ENCODE data around the gene CR1L. TPM values are rescaled to one million over a fixed set of nuclear protein-coding genes. Genes with fewer than 3 reads are reported as not detected.

Gene CR1L
- total and polyA plus RNA-seq, 2 experiments from 2014 or later, result not detected

DNA sequence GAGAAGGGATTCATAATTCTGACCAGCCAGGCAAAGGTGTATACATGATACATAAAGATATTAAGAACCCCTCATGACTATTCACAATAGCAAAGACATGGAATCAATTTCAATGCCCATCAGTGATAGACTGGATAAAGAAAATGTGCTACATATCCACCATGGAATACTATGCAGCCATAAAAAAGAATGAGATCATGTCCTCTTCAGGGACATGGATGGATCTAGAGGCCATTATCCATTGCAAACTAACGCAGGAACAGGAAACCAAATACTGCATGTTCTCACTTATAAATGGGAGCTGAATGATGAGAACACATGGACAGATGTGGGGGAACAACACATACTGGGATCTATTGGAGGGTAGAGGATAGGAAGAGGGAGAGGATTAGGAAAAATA lies 21.4 kb downstream of the CR1L start:
- WGBS (ENCODE audit: low lambda C conversion rate, missing lambda C conversion rate), result 81% methylated on average over 1 of the region's 1 CpG
- Histone ChIP-seq H4K20me1 (ENCODE audit: insufficient read depth, poor library complexity, severe bottlenecking) (no peaks in the 10 kb centered on the region), H3K4me1 (ENCODE audit: insufficient read depth) (no peaks in the 10 kb centered on the region), H3K36me3 (replicated peaks; ENCODE audit: insufficient read depth, low read depth) (no peaks in the 10 kb centered on the region), H3K9me2 (replicated peaks; ENCODE audit: insufficient read depth) (no peaks in the 10 kb centered on the region), H3K4me2 (no peak overlapping the region), H3K27ac (no peak overlapping the region), H3K4me3 (no peak overlapping the region), H2AFZ (no peak overlapping the region), H3K79me2 (no peaks in the 10 kb centered on the region), H3K27me3 (peaks cover 5% of the 10 kb centered on the region), H3K9me3 (ENCODE audit: low read depth) (no peaks in the 10 kb centered on the region)
- DNase-seq (ENCODE audit: low spot score), result no peak
- TF ChIP-seq CTCF (IDR thresholded peaks at IDR 0.05; ENCODE audit: poor library complexity) (no peak), EZH2phosphoT487 (IDR thresholded peaks at IDR 0.05; ENCODE audit: low read depth, severe bottlenecking, unreplicated experiment) (no peak), EZH2 (IDR thresholded peaks at IDR 0.05; ENCODE audit: borderline replicate concordance) (no peak)

DNA sequence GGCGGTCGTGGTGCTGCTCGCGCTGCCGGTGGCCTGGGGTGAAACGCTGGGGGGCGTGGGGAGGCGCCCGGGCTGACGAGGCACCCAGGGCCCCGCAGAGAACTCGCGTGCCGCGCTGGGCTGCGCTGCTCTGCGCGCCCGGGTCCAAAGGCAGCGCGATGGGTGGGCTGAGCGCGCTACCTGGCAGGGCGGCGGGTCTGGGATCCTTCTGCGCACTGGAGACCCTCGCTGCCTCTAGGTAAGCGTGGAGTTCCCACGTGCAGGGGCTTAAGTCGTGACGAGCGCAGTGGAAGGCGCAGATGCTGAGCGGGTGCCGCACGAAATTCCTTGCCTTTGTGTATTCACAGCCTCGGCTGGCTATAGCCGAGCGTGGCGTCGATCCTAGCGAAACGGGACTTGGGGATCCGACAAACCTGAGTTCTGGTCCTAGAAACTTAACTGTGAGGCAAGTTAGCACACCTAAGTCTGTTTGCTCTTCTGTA lies 24.6 kb downstream of the CR1L start:
- TF ChIP-seq EZH2 (IDR thresholded peaks at IDR 0.05; ENCODE audit: borderline replicate concordance) (no peak), CTCF (IDR thresholded peaks at IDR 0.05; ENCODE audit: poor library complexity) (no peak), EZH2phosphoT487 (IDR thresholded peaks at IDR 0.05; ENCODE audit: low read depth, severe bottlenecking, unreplicated experiment) (no peak)
- no peaks in the 10 kb centered on the region for H3K9me3 ChIP-seq (ENCODE audit: low read depth)
- H3K36me3 ChIP-seq (replicated peaks; ENCODE audit: insufficient read depth, low read depth), result no peaks in the 10 kb centered on the region
- peaks cover 5% of the 10 kb centered on the region for H3K27me3 ChIP-seq
- no peaks in the 10 kb centered on the region for H4K20me1 ChIP-seq (ENCODE audit: insufficient read depth, poor library complexity, severe bottlenecking)
- H3K79me2 ChIP-seq, result no peaks in the 10 kb centered on the region
- H3K4me2 ChIP-seq, result no peak overlapping the region
- no peak overlapping the region for H3K4me3 ChIP-seq
- H3K9me2 ChIP-seq (replicated peaks; ENCODE audit: insufficient read depth), result no peaks in the 10 kb centered on the region
- 94% methylated on average over 39 of the region's 44 CpGs for WGBS (ENCODE audit: low lambda C conversion rate, missing lambda C conversion rate)
- no peak overlapping the region for H2AFZ ChIP-seq
- no peak overlapping the region for H3K27ac ChIP-seq
- no peak for DNase-seq (ENCODE audit: low spot score)
- H3K4me1 ChIP-seq (ENCODE audit: insufficient read depth), result no peaks in the 10 kb centered on the region

GRCh38 chr1:207670192-207670591 lies 25.3 kb downstream of the CR1L start:
- TF ChIP-seq EZH2phosphoT487 (IDR thresholded peaks at IDR 0.05; ENCODE audit: low read depth, severe bottlenecking, unreplicated experiment) (no peak), EZH2 (IDR thresholded peaks at IDR 0.05; ENCODE audit: borderline replicate concordance) (no peak), CTCF (IDR thresholded peaks at IDR 0.05; ENCODE audit: poor library complexity) (no peak)
- Histone ChIP-seq H4K20me1 (ENCODE audit: insufficient read depth, poor library complexity, severe bottlenecking) (no peaks in the 10 kb centered on the region), H3K27me3 (peaks cover 5% of the 10 kb centered on the region), H3K79me2 (no peaks in the 10 kb centered on the region), H3K4me2 (no peak overlapping the region), H3K4me1 (ENCODE audit: insufficient read depth) (no peaks in the 10 kb centered on the region), H3K4me3 (no peak overlapping the region), H3K9me3 (ENCODE audit: low read depth) (no peaks in the 10 kb centered on the region), H3K36me3 (replicated peaks; ENCODE audit: insufficient read depth, low read depth) (no peaks in the 10 kb centered on the region), H3K27ac (no peak overlapping the region), H2AFZ (no peak overlapping the region), H3K9me2 (replicated peaks; ENCODE audit: insufficient read depth) (no peaks in the 10 kb centered on the region)
- DNase-seq (ENCODE audit: low spot score), result no peak
- 89% methylated on average over 3 of the region's 3 CpGs for whole genome bisulfite sequencing (ENCODE audit: low lambda C conversion rate, missing lambda C conversion rate)

GRCh38 chr1:207670997-207671396 lies 26.1 kb downstream of the CR1L start:
- no peaks in the 10 kb centered on the region for H3K36me3 ChIP-seq (replicated peaks; ENCODE audit: insufficient read depth, low read depth)
- H3K9me3 ChIP-seq (ENCODE audit: low read depth), result no peaks in the 10 kb centered on the region
- H3K4me3 ChIP-seq, result no peak overlapping the region
- no peaks in the 10 kb centered on the region for H3K9me2 ChIP-seq (replicated peaks; ENCODE audit: insufficient read depth)
- H2AFZ ChIP-seq, result no peak overlapping the region
- no peaks in the 10 kb centered on the region for H3K79me2 ChIP-seq
- no peaks in the 10 kb centered on the region for H4K20me1 ChIP-seq (ENCODE audit: insufficient read depth, poor library complexity, severe bottlenecking)
- no peak overlapping the region for H3K4me2 ChIP-seq
- no peak overlapping the region for H3K27ac ChIP-seq
- peaks cover 5% of the 10 kb centered on the region for H3K27me3 ChIP-seq
- TF ChIP-seq EZH2 (IDR thresholded peaks at IDR 0.05; ENCODE audit: borderline replicate concordance) (no peak), EZH2phosphoT487 (IDR thresholded peaks at IDR 0.05; ENCODE audit: low read depth, severe bottlenecking, unreplicated experiment) (no peak), CTCF (IDR thresholded peaks at IDR 0.05; ENCODE audit: poor library complexity) (no peak)
- 70% methylated on average over 3 of the region's 3 CpGs for WGBS (ENCODE audit: low lambda C conversion rate, missing lambda C conversion rate)
- no peaks in the 10 kb centered on the region for H3K4me1 ChIP-seq (ENCODE audit: insufficient read depth)
- DNase-seq (ENCODE audit: low spot score), result no peak
